ENCODE results near the gene SNX10.
A peak's percentile ranks its signal among the peaks of the same experiment; 100 is the strongest.

The SNX10 gene

GRCh38 chr7:26356929-26357798, 65.5 kb downstream of the SNX10 start:
- no peak overlapping the region for H3K4me3 Mint-ChIP-seq
- H3K4me1 Mint-ChIP-seq = peaks cover 18% of the 10 kb centered on the region
- DNase-seq (ENCODE audit: low spot score in 2 of 2) = peak in 1 of 2 donors; percentile 2
- H3K27me3 Mint-ChIP-seq = no peaks in the 10 kb centered on the region
- H3K36me3 Mint-ChIP-seq = peaks cover 15% of the 10 kb centered on the region
- H3K27ac Mint-ChIP-seq = peak overlapping the region; percentile 42
- ATAC-seq (ENCODE audit: low read depth) = no peak
- H3K9me3 Mint-ChIP-seq = no peaks in the 10 kb centered on the region

- Mint-ChIP-seq H3K9me3 (no peaks in the 10 kb centered on the region), H3K27ac (peak overlapping the region; percentile 42), H3K4me3 (no peak overlapping the region), H3K27me3 (no peaks in the 10 kb centered on the region), H3K4me1 (peaks cover 19% of the 10 kb centered on the region), H3K36me3 (peaks cover 12% of the 10 kb centered on the region)
- DNase-seq (ENCODE audit: low spot score in 2 of 2) = no peak
- ATAC-seq (ENCODE audit: low read depth) = no peak
Measured at GRCh38 chr7:26357799-26358151, 66.1 kb downstream of the SNX10 start.

- Mint-ChIP-seq H3K9me3 (no peaks in the 10 kb centered on the region), H3K4me3 (no peak overlapping the region), H3K36me3 (peaks cover 11% of the 10 kb centered on the region), H3K27ac (no peak overlapping the region), H3K4me1 (peaks cover 31% of the 10 kb centered on the region), H3K27me3 (no peaks in the 10 kb centered on the region)
- ATAC-seq (ENCODE audit: low read depth) (no peak), DNase-seq (ENCODE audit: low spot score in 2 of 2) (no peak)
Measured at GRCh38 chr7:26360650-26361049, 69.0 kb downstream of the SNX10 start.

- Mint-ChIP-seq H3K27ac (no peak overlapping the region), H3K9me3 (no peaks in the 10 kb centered on the region), H3K27me3 (no peaks in the 10 kb centered on the region), H3K4me3 (no peak overlapping the region), H3K4me1 (peaks cover 31% of the 10 kb centered on the region), H3K36me3 (peaks cover 15% of the 10 kb centered on the region)
- DNase-seq (ENCODE audit: low spot score in 2 of 2) (no peak), ATAC-seq (ENCODE audit: low read depth) (no peak)
Measured at GRCh38 chr7:26361637-26362036, 70.0 kb downstream of the SNX10 start.

GRCh38 chr7:26363465-26363864, 71.8 kb downstream of the SNX10 start:
- ATAC-seq (ENCODE audit: low read depth) = no peak

GRCh38 chr7:26365077-26365900, 73.6 kb downstream of the SNX10 start:
- ATAC-seq (ENCODE audit: low read depth) (peak; percentile 95), DNase-seq (ENCODE audit: low spot score in 2 of 2) (peak; percentile 56 to 80)
- Mint-ChIP-seq H3K36me3 (peaks cover 17% of the 10 kb centered on the region), H3K4me1 (peaks cover 20% of the 10 kb centered on the region), H3K9me3 (no peaks in the 10 kb centered on the region), H3K27ac (peak overlapping the region; percentile 52), H3K4me3 (peak overlapping the region; percentile 55), H3K27me3 (no peaks in the 10 kb centered on the region)

More at GRCh38 chr7:26363465-26363864, 71.8 kb downstream of the SNX10 start:
- Mint-ChIP-seq H3K9me3 (no peaks in the 10 kb centered on the region), H3K27ac (no peak overlapping the region), H3K4me3 (no peak overlapping the region), H3K4me1 (peaks cover 23% of the 10 kb centered on the region), H3K27me3 (no peaks in the 10 kb centered on the region), H3K36me3 (peaks cover 12% of the 10 kb centered on the region)
- no peak for DNase-seq (ENCODE audit: low spot score in 2 of 2)

- DNase-seq (ENCODE audit: low spot score in 2 of 2) (no peak), ATAC-seq (ENCODE audit: low read depth) (no peak)
- Mint-ChIP-seq H3K4me3 (no peak overlapping the region), H3K27me3 (no peaks in the 10 kb centered on the region), H3K27ac (no peak overlapping the region), H3K9me3 (no peaks in the 10 kb centered on the region), H3K4me1 (peaks cover 15% of the 10 kb centered on the region), H3K36me3 (peaks cover 17% of the 10 kb centered on the region)
Measured at GRCh38 chr7:26365901-26366275, 74.2 kb downstream of the SNX10 start.

- H3K27ac Mint-ChIP-seq = no peak overlapping the region
- DNase-seq (ENCODE audit: low spot score in 2 of 2) (no peak), ATAC-seq (ENCODE audit: low read depth) (no peak)
- H3K4me1 Mint-ChIP-seq = peaks cover 14% of the 10 kb centered on the region
- H3K27me3 Mint-ChIP-seq = no peaks in the 10 kb centered on the region
- H3K9me3 Mint-ChIP-seq = no peaks in the 10 kb centered on the region
- H3K4me3 Mint-ChIP-seq = no peak overlapping the region
- peaks cover 22% of the 10 kb centered on the region for H3K36me3 Mint-ChIP-seq
Measured at GRCh38 chr7:26367219-26367711, 75.6 kb downstream of the SNX10 start.

- Mint-ChIP-seq H3K27me3 (no peaks in the 10 kb centered on the region), H3K4me3 (no peak overlapping the region), H3K9me3 (no peaks in the 10 kb centered on the region), H3K27ac (no peak overlapping the region), H3K4me1 (peaks cover 10% of the 10 kb centered on the region), H3K36me3 (peaks cover 24% of the 10 kb centered on the region)
- DNase-seq (ENCODE audit: low spot score in 2 of 2) (no peak), ATAC-seq (ENCODE audit: low read depth) (no peak)
Measured at GRCh38 chr7:26368542-26368941, 76.9 kb downstream of the SNX10 start.

- no peaks in the 10 kb centered on the region for H3K9me3 Mint-ChIP-seq
- peaks cover 24% of the 10 kb centered on the region for H3K36me3 Mint-ChIP-seq
- H3K27me3 Mint-ChIP-seq = no peaks in the 10 kb centered on the region
- H3K27ac Mint-ChIP-seq = no peak overlapping the region
- H3K4me3 Mint-ChIP-seq = no peak overlapping the region
- DNase-seq (ENCODE audit: low spot score in 2 of 2) = peak; percentile 49 to 61
- peaks cover 7% of the 10 kb centered on the region for H3K4me1 Mint-ChIP-seq
- peak; percentile 44 for ATAC-seq (ENCODE audit: low read depth)
Measured at GRCh38 chr7:26369593-26369992, 77.9 kb downstream of the SNX10 start.

GRCh38 chr7:26370011-26370410, 78.3 kb downstream of the SNX10 start:
- DNase-seq (ENCODE audit: low spot score in 2 of 2) (no peak), ATAC-seq (ENCODE audit: low read depth) (no peak)
- H3K4me1 Mint-ChIP-seq = peaks cover 4% of the 10 kb centered on the region
- H3K4me3 Mint-ChIP-seq = no peak overlapping the region
- no peaks in the 10 kb centered on the region for H3K9me3 Mint-ChIP-seq
- no peak overlapping the region for H3K27ac Mint-ChIP-seq
- no peaks in the 10 kb centered on the region for H3K27me3 Mint-ChIP-seq
- H3K36me3 Mint-ChIP-seq = peaks cover 22% of the 10 kb centered on the region

- peaks cover 4% of the 10 kb centered on the region for H3K4me1 Mint-ChIP-seq
- H3K36me3 Mint-ChIP-seq = peaks cover 14% of the 10 kb centered on the region
- no peaks in the 10 kb centered on the region for H3K27me3 Mint-ChIP-seq
- no peak for DNase-seq (ENCODE audit: low spot score in 2 of 2)
- no peak for ATAC-seq (ENCODE audit: low read depth)
- no peaks in the 10 kb centered on the region for H3K9me3 Mint-ChIP-seq
- no peak overlapping the region for H3K4me3 Mint-ChIP-seq
- H3K27ac Mint-ChIP-seq = no peak overlapping the region
Measured at GRCh38 chr7:26372249-26372648, 80.6 kb downstream of the SNX10 start.

- H3K36me3 Mint-ChIP-seq = peaks cover 12% of the 10 kb centered on the region
- peaks cover 4% of the 10 kb centered on the region for H3K4me1 Mint-ChIP-seq
- no peak for ATAC-seq (ENCODE audit: low read depth)
- no peaks in the 10 kb centered on the region for H3K9me3 Mint-ChIP-seq
- DNase-seq (ENCODE audit: low spot score in 2 of 2) = no peak
- no peak overlapping the region for H3K4me3 Mint-ChIP-seq
- no peaks in the 10 kb centered on the region for H3K27me3 Mint-ChIP-seq
- H3K27ac Mint-ChIP-seq = no peak overlapping the region
Measured at GRCh38 chr7:26372704-26373103, 81.0 kb downstream of the SNX10 start.

GRCh38 chr7:26374647-26375373, 83.1 kb downstream of the SNX10 start:
- Mint-ChIP-seq H3K4me1 (peaks cover 4% of the 10 kb centered on the region), H3K4me3 (no peak overlapping the region)
- ATAC-seq (ENCODE audit: low read depth) = no peak

More at GRCh38 chr7:26374647-26375373, 83.1 kb downstream of the SNX10 start:
- Mint-ChIP-seq H3K36me3 (peaks cover 10% of the 10 kb centered on the region), H3K27ac (no peak overlapping the region), H3K27me3 (no peaks in the 10 kb centered on the region), H3K9me3 (no peaks in the 10 kb centered on the region)
- no peak for DNase-seq (ENCODE audit: low spot score in 2 of 2)
